ENCODE results near the gene RNU1-2. TPM values are rescaled to one million over a fixed set of nuclear protein-coding genes. Genes with fewer than 3 reads are reported as not detected.
"Not testable (repeated sequence)": the region's sequence is repeated elsewhere in the genome, so short reads cannot be mapped to it uniquely, and the experiment has no call there.

Gene RNU1-2
- polyA plus RNA-seq, 1 experiment = not detected

- DNase-seq (ENCODE audit: low read depth) = no peak
- Histone ChIP-seq H3K4me3 (ENCODE audit: low read depth, low read length) (no peak overlapping the region), H3K27me3 (ENCODE audit: control insufficient read depth, insufficient read depth, low read length) (no peaks in the 10 kb centered on the region), H3K36me3 (ENCODE audit: control insufficient read depth, insufficient read depth, low read length) (no peaks in the 10 kb centered on the region)
- TF ChIP-seq, protein P1, sequence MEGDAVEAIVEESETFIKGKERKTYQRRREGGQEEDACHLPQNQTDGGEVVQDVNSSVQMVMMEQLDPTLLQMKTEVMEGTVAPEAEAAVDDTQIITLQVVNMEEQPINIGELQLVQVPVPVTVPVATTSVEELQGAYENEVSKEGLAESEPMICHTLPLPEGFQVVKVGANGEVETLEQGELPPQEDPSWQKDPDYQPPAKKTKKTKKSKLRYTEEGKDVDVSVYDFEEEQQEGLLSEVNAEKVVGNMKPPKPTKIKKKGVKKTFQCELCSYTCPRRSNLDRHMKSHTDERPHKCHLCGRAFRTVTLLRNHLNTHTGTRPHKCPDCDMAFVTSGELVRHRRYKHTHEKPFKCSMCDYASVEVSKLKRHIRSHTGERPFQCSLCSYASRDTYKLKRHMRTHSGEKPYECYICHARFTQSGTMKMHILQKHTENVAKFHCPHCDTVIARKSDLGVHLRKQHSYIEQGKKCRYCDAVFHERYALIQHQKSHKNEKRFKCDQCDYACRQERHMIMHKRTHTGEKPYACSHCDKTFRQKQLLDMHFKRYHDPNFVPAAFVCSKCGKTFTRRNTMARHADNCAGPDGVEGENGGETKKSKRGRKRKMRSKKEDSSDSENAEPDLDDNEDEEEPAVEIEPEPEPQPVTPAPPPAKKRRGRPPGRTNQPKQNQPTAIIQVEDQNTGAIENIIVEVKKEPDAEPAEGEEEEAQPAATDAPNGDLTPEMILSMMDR (IDR thresholded peaks at IDR 0.05; ENCODE audit: insufficient read depth, low read depth, low read length) = peak; percentile 44
- POLR2A ChIA-PET = no interaction called here
- CTCF ChIA-PET = no interaction called here
Observed at GRCh38 chr1:16900751-16901150, 5.0 kb downstream of the RNU1-2 start.

- H3K4me3 ChIP-seq (ENCODE audit: low read depth, low read length); H3K36me3 ChIP-seq (ENCODE audit: control insufficient read depth, insufficient read depth, low read length); CTCF ChIA-PET; DNase-seq (ENCODE audit: low read depth); H3K27me3 ChIP-seq (ENCODE audit: control insufficient read depth, insufficient read depth, low read length); POLR2A ChIA-PET: not testable (repeated sequence)
Observed at GRCh38 chr1:16901371-16901770, 5.6 kb downstream of the RNU1-2 start.

DNA sequence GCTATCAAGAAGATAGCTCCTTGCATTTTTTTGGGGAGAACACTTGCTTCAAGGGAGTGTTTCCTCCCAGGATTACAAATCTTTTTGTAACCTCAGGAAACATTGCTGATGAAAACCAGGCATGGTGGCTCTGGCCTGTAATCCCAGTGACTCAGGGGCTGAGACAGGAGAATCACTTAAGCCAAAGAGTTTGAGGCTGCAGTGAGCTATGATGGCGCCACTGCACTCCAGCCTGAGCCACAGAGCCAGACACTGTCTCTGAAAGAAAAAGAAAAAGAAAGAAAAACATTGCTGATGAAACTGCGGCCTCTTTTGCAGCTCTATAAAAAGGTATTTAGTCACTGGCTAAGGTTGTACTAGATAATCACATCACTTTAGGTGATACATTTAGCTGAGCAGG lies 7.3 kb downstream of the RNU1-2 start:
- H3K4me3 ChIP-seq (ENCODE audit: low read depth, low read length) = no peak overlapping the region
- DNase-seq (ENCODE audit: low read depth) = peak; percentile 24
- TF ChIP-seq, protein P1 (IDR thresholded peaks at IDR 0.05; ENCODE audit: insufficient read depth, low read depth, low read length) = no peak
- H3K27me3 ChIP-seq (ENCODE audit: control insufficient read depth, insufficient read depth, low read length) = no peaks in the 10 kb centered on the region
- H3K36me3 ChIP-seq (ENCODE audit: control insufficient read depth, insufficient read depth, low read length) = no peaks in the 10 kb centered on the region
- CTCF ChIA-PET = no interaction called here
- POLR2A ChIA-PET = no interaction called here

DNA sequence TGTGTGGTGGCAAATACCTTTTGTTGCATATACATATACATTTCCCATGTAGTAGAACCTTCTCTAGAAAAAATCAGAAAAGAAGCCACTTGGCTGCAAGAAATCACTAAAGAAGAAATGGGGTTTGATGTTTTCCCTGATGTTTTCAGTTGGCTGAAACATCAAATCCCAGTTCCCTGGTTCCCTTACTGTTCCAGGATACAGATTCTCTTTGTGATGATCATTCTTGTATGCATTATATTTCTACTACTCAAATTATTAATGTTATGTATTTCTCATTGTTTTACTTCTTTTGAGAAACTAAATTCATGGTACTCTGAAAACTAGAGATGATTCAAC lies 7.6 kb downstream of the RNU1-2 start:
- H3K4me3 ChIP-seq (ENCODE audit: low read depth, low read length) = peak overlapping the region; percentile 37; the same call in 1 of the 2 replicates
- TF ChIP-seq, protein P1 (IDR thresholded peaks at IDR 0.05; ENCODE audit: insufficient read depth, low read depth, low read length) = no peak
- no peaks in the 10 kb centered on the region for H3K36me3 ChIP-seq (ENCODE audit: control insufficient read depth, insufficient read depth, low read length)
- POLR2A ChIA-PET = interaction anchor here (0.7 kb wide), 1 partner anchor 282 kb away, joined by 5 read pairs; no protein-coding TSS in a partner anchor
- CTCF ChIA-PET = interaction anchor here (0.6 to 0.7 kb wide), 3 partner anchors 26 to 1962 kb away, joined by 3 to 4 read pairs (median 3); no protein-coding TSS in a partner anchor
- no peak for DNase-seq (ENCODE audit: low read depth)
- H3K27me3 ChIP-seq (ENCODE audit: control insufficient read depth, insufficient read depth, low read length) = no peaks in the 10 kb centered on the region

- ChIA-PET CTCF (interaction anchor here (0.8 kb wide), 1 partner anchor 57 kb away, joined by 3 read pairs; no protein-coding TSS in a partner anchor), POLR2A (interaction anchor here (0.5 to 0.9 kb wide), 5 partner anchors 8 to 391 kb away, joined by 3 to 5 read pairs (median 3); partner anchors contain the start of gene CROCC)
- Histone ChIP-seq H3K36me3 (ENCODE audit: control insufficient read depth, insufficient read depth, low read length) (no peaks in the 10 kb centered on the region), H3K27me3 (ENCODE audit: control insufficient read depth, insufficient read depth, low read length) (no peaks in the 10 kb centered on the region), H3K4me3 (ENCODE audit: low read depth, low read length) (peak overlapping the region; percentile 37)
- DNase-seq (ENCODE audit: low read depth) = peak; percentile 86
- TF ChIP-seq, protein P1 (IDR thresholded peaks at IDR 0.05; ENCODE audit: insufficient read depth, low read depth, low read length) = no peak
Observed at GRCh38 chr1:16904560-16905109, 8.9 kb downstream of the RNU1-2 start.
